K562 (cell line): Measurements from ENCODE around the gene ZC3H6. TPM values are rescaled to one million over a fixed set of nuclear protein-coding genes. Genes with fewer than 3 reads are reported as not detected.

Experiments used
- ATAC-seq: fragments of 200-7000 bp; cut with Tn5 transposase; 3 replicates; pipeline ENCODE4 v1.9.1; 2020; ENCODE audit warnings: moderate library complexity
- BruUV-seq: library from RNA; stranded (reverse); fragments of 400-500 nt; replicated peaks from 2 replicates; lab custom pipeline; 2021; lab: Mats Ljungman, UMichigan
- CTCF ChIA-PET: fragments of 300-600 bp; formaldehyde crosslinking; extraction: SDS; loops from one replicate; lab custom pipeline; 2021; ENCODE audit warnings: low intra/inter-chr PET ratio; lab: Yijun Ruan, JAX
- POLR2A ChIA-PET: fragments of 300-600, 350-650 bp; sonication (Branson Sonifier 250); formaldehyde crosslinking; extraction: SDS; loops from one replicate; lab custom pipeline; 2021; ENCODE audit warnings: antibody characterized with exemption, inconsistent platforms; lab: Yijun Ruan, JAX
- DNase-seq, 4 experiments: peaks; one replicate each; pipeline versions ENCODE4 v3.0.0 to v3.0.0-alpha.2; 2011 to 2018; ENCODE audit warnings: low spot score in 3 of 4, mixed read lengths in 3 of 4; ENCODE audit errors: extremely low read depth in 1 of 4
- FAIRE-seq: peaks from 2 replicates; lab custom pipeline; 2011; peaks lifted over from hg19 to GRCh38; lab: Jason Lieb, UNC
- H2AFZ ChIP-seq: 2 replicates; pipeline ENCODE4 v1.6.0; 2011; ENCODE audit warnings: low read depth, low read length, control low read depth, inconsistent platforms
- H3K27ac ChIP-seq: fragments of 200-600 bp; 3 replicates; pipeline ENCODE4 v1.8.0; 2011; ENCODE audit warnings: low read depth, mild to moderate bottlenecking, control low read depth, inconsistent platforms, low read length, moderate library complexity, mixed read lengths; ENCODE audit errors: extremely low read depth
- H3K27me3 ChIP-seq, 2 experiments: fragments of 300-600 bp in 1 of 2; 2 replicates in 1 of 2; 3 replicates in 1 of 2; pipeline versions ENCODE4 v1.6.0 to v1.8.0; 2011; ENCODE audit warnings: inconsistent platforms in 2 of 2, low read length in 2 of 2, mild to moderate bottlenecking in 1 of 2, mixed read lengths in 1 of 2, moderate library complexity in 1 of 2; ENCODE audit not compliant: control insufficient read depth in 2 of 2, insufficient read depth in 2 of 2
- H3K36me3 ChIP-seq: fragments of 300-600 bp; 3 replicates; pipeline ENCODE4 v1.8.0; 2011; ENCODE audit warnings: mild to moderate bottlenecking, low read length, inconsistent platforms; ENCODE audit not compliant: control insufficient read depth, insufficient read depth
- H3K4me1 ChIP-seq, 2 experiments: fragments of 200-600 bp in 1 of 2; replicated peaks in 1 of 2; 2 replicates in 1 of 2; 3 replicates in 1 of 2; pipeline versions ENCODE4 v1.5.1 to v1.8.0; 2011; ENCODE audit warnings: inconsistent platforms in 2 of 2, low read length in 2 of 2, mild to moderate bottlenecking in 1 of 2, mixed read lengths in 1 of 2, moderate library complexity in 1 of 2; ENCODE audit not compliant: control insufficient read depth in 2 of 2, insufficient read depth in 2 of 2
- H3K4me2 ChIP-seq: 2 replicates; pipeline ENCODE4 v1.6.1; 2011; ENCODE audit warnings: low read length, control low read depth, inconsistent platforms, mixed read lengths; ENCODE audit not compliant: insufficient read depth
- H3K4me3 ChIP-seq: fragments of 200-600 bp; sonication (generic), shearing (Covaris generic); 2 replicates; pipeline ENCODE4 v1.5.1; 2016; ENCODE audit warnings: control low read depth, inconsistent platforms
- H3K79me2 ChIP-seq: fragments of 200-600 bp; 3 replicates; pipeline ENCODE4 v1.8.0; 2011; ENCODE audit warnings: low read length, inconsistent platforms; ENCODE audit not compliant: control insufficient read depth, insufficient read depth
- H3K9ac ChIP-seq, 2 experiments: 2 replicates each; pipeline versions ENCODE4 v1.6.0 to v1.6.1; 2011; ENCODE audit warnings: low read depth in 2 of 2, low read length in 2 of 2, control low read depth in 1 of 2, inconsistent platforms in 1 of 2, mild to moderate bottlenecking in 1 of 2, mixed read lengths in 1 of 2; ENCODE audit not compliant: insufficient read depth in 1 of 2
- H3K9me1 ChIP-seq: one replicate; pipeline ENCODE4 v1.6.0; 2011; ENCODE audit warnings: inconsistent platforms, mild to moderate bottlenecking, low read length, moderate library complexity; ENCODE audit not compliant: control insufficient read depth, insufficient read depth
- H3K9me3 ChIP-seq: replicated peaks from 2 replicates; pipeline ENCODE4 v1.5.1; 2011; ENCODE audit warnings: low read depth, low read length, inconsistent platforms; ENCODE audit not compliant: control insufficient read depth, insufficient read depth
- H4K20me1 ChIP-seq: replicated peaks from 2 replicates; pipeline ENCODE4 v1.6.1; 2011; ENCODE audit warnings: low read length, inconsistent platforms, mixed read lengths; ENCODE audit not compliant: control insufficient read depth, insufficient read depth
- CEBPG ChIP-seq, 3 experiments: fragments of 200-800 bp in 1 of 3; sonication (Bioruptor generic) in 1 of 3; sonication (generic) in 1 of 3; formaldehyde crosslinking in 1 of 3; IDR thresholded peaks in 2 of 3; conservative IDR thresholded peaks in 1 of 3; 2 replicates each; pipeline versions ENCODE4 v1.6.1 to v1.8.0; 2016 to 2022; ENCODE audit warnings: missing compliant biosample characterization in 2 of 3, missing genetic modification characterization in 2 of 3, mild to moderate bottlenecking in 1 of 3, missing genetic modification reagents in 1 of 3
- KDM1A ChIP-seq, 2 experiments: fragments of 450-650 bp; IDR thresholded peaks; 2 replicates each; pipeline ENCODE4 v1.6.1; 2016; ENCODE audit warnings: mild to moderate bottlenecking in 2 of 2
- PPARD ChIP-seq: fragments of 250-450 bp; sonication (Bioruptor Pico); IDR thresholded peaks from 2 replicates; pipeline ENCODE4 v1.8.0; 2022; ENCODE audit warnings: inconsistent platforms, mild to moderate bottlenecking, moderate library complexity
- SMARCA4 ChIP-seq: fragments of 450-650 bp; IDR thresholded peaks from 2 replicates; pipeline ENCODE4 v1.6.1; 2016
- WGBS: fragments of 100-300 bp; shearing (Covaris generic); methylation state at CpG from one replicate; pipeline ENCODE4 v1.1.6; 2016; ENCODE audit warnings: low coverage, mixed read lengths; ENCODE audit not compliant: insufficient coverage; ENCODE audit errors: missing lambda C conversion rate; 5-methylcytosine and 5-hydroxymethylcytosine counted together
- in situ Hi-C: fragments of 300-500 bp; cut with MboI; formaldehyde crosslinking; loops from 4 replicates; pipeline ENCODE4 v1.15.0; 2018; ENCODE audit warnings: inconsistent platforms, mixed read lengths
- intact Hi-C: fragments of 100-400 bp; cut with micrococcal nuclease; formaldehyde crosslinking; loops from 2 replicates; pipeline ENCODE4 v1.14.2; 2022
- polyA plus RNA-seq, 8 experiments: library from polyadenylated mRNA; depleted of rRNA in 4 of 8; stranded (reverse) in 5 of 8; unstranded in 3 of 8; fragments of >200 nt; fragmentation: Nextera tagmentation in 2 of 8; fragmentation: Illumina TruSeq in 1 of 8; extraction: Ambion mirVana in 2 of 8; extraction: Trizol in 1 of 8; gene quantifications; 2 replicates each; pipeline versions ENCODE4 v1.2.1 to v1.2.3, GENCODE V29; 2011 to 2014; ENCODE audit warnings: inconsistent platforms in 1 of 8, missing spikeins in 1 of 8
- total RNA-seq, 7 experiments: library from RNA; depleted of rRNA in 6 of 7; stranded (reverse); fragments of >200 nt in 6 of 7; fragmentation: Illumina TruSeq in 2 of 7; extraction: Trizol in 2 of 7; gene quantifications; 2 replicates each; pipeline versions ENCODE4 v1.2.1 to v1.2.3, GENCODE V29; 2011 to 2021; ENCODE audit warnings: low replicate concordance in 1 of 7
- TF ChIP-seq, protein P1 (sequence below): IDR thresholded peaks from 3 replicates; pipeline ENCODE4 v1.6.1; 2011; ENCODE audit warnings: borderline replicate concordance, mild to moderate bottlenecking, moderate library complexity; ENCODE audit not compliant: insufficient read length; ENCODE audit errors: extremely low read depth

The ZC3H6 gene
- total and polyA plus RNA-seq, 9 of the 15 experiments (the other 6 are each of a cell fraction or from before 2014, with no cell fraction given) = 0.45 to 1.9 (median 1.5) TPM

DNA sequence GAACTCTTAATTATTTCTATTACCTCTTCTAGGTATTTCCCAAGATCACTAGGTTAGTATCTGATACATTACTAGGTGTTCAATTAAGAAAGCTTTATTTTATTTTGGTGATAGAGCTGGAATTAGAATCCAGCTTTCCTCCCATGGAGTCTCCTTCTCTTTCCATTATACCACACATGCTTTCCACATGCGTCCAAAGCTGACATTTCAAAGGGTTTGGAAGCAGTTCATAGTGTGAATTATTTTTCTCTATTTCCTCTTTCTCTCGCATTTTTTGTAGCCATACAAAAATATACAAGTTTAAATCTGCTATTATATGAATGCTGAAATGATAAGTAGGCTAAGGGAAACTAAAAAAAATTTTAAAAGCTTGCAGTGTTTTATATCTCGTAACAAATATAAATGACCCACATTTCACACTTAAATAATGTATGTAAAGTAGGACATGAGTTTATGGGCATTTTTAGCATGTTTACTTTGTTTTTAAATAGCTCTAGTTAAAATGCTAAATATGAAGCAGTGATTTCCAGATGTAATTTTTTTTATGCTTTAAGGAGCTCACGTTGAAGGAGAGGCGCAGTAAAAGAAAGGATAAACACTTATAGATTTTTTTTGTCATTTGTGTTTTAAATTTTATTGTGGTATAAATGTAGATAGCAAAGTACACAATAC, 20.1 kb downstream of the ZC3H6 start:
- WGBS = 60% methylated on average over 5 of the region's 5 CpGs
- ATAC-seq (no peak), FAIRE-seq (no peak), DNase-seq (no peak)
- Histone ChIP-seq H4K20me1 (no peaks in the 10 kb centered on the region), H3K4me2 (no peak overlapping the region), H3K9ac (no peak overlapping the region), H3K4me3 (no peak overlapping the region), H3K9me1 (no peaks in the 10 kb centered on the region), H3K36me3 (no peaks in the 10 kb centered on the region), H3K79me2 (no peaks in the 10 kb centered on the region), H3K9me3 (no peaks in the 10 kb centered on the region), H3K27me3 (no peaks in the 10 kb centered on the region), H3K4me1 (no peaks in the 10 kb centered on the region), H3K27ac (no peak overlapping the region), H2AFZ (no peak overlapping the region)
- CTCF ChIA-PET = no interaction called here
- intact Hi-C loops = no loop called here
- in situ Hi-C loops = no loop called here
- no TSS peak for BruUV-seq
- no peak for TF ChIP-seq PPARD (CRISPR knock-in tag)
- POLR2A ChIA-PET = interaction anchor here (0.9 kb wide), 1 partner anchor 13 kb away, joined by 3 read pairs; no protein-coding TSS in a partner anchor

DNA sequence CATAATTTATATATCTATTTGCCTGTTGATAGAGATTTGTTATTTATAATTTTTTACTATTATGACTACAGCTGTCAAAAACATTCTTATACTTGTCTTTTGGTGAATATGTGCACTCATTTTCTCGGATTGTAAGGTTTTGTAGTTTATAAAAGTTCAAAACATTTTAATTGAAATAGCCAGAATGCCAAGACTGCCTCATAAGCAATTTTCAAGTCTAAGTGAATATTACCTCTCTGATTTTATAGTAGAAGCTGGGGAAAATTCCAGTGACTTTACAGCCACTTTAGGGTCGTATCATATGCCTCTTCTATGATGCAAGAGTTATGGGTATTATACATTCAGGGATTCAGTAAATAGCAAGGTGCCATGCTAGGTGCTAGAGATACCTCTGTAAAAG, 21.0 kb downstream of the ZC3H6 start:
- Histone ChIP-seq H3K4me2 (no peak overlapping the region), H3K9me3 (no peaks in the 10 kb centered on the region), H3K79me2 (no peaks in the 10 kb centered on the region), H3K4me3 (no peak overlapping the region), H3K9ac (no peak overlapping the region), H3K4me1 (peaks cover 0 to 5% of the 10 kb centered on the region in 2 experiments; a peak in 1 of 5 replicates), H3K36me3 (no peaks in the 10 kb centered on the region), H3K9me1 (no peaks in the 10 kb centered on the region), H4K20me1 (no peaks in the 10 kb centered on the region), H2AFZ (no peak overlapping the region), H3K27ac (no peak overlapping the region), H3K27me3 (no peaks in the 10 kb centered on the region)
- CTCF ChIA-PET = no interaction called here
- ATAC-seq = no peak
- BruUV-seq = no TSS peak
- no peak for DNase-seq
- POLR2A ChIA-PET = no interaction called here
- FAIRE-seq = no peak
- intact Hi-C loops (no loop called here), in situ Hi-C loops (no loop called here)
- 3% methylated on average over 2 of the region's 2 CpGs for WGBS
- TF ChIP-seq KDM1A (IDR thresholded peaks at IDR 0.05) (no peak), CEBPG (CRISPR knock-in tag; IDR thresholded peaks at IDR 0.05) (no peak), CEBPG (tag; conservative IDR thresholded peaks at IDR 0.05 in 1 of 2, IDR thresholded peaks at IDR 0.05 in 1 of 2) (0 out of 4 replicates have a peak, but pooled peaks of 1 of the 2 experiments have one; percentile 7), SMARCA4 (no peak)
- TF ChIP-seq, protein P1, sequence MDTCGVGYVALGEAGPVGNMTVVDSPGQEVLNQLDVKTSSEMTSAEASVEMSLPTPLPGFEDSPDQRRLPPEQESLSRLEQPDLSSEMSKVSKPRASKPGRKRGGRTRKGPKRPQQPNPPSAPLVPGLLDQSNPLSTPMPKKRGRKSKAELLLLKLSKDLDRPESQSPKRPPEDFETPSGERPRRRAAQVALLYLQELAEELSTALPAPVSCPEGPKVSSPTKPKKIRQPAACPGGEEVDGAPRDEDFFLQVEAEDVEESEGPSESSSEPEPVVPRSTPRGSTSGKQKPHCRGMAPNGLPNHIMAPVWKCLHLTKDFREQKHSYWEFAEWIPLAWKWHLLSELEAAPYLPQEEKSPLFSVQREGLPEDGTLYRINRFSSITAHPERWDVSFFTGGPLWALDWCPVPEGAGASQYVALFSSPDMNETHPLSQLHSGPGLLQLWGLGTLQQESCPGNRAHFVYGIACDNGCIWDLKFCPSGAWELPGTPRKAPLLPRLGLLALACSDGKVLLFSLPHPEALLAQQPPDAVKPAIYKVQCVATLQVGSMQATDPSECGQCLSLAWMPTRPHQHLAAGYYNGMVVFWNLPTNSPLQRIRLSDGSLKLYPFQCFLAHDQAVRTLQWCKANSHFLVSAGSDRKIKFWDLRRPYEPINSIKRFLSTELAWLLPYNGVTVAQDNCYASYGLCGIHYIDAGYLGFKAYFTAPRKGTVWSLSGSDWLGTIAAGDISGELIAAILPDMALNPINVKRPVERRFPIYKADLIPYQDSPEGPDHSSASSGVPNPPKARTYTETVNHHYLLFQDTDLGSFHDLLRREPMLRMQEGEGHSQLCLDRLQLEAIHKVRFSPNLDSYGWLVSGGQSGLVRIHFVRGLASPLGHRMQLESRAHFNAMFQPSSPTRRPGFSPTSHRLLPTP = no peak
